KOPT-K1 (cell line): ENCODE results near the gene CUL1.
"Not testable (repeated sequence)": the region's sequence is repeated elsewhere in the genome, so short reads cannot be mapped to it uniquely, and the experiment has no call there.

Experiments
- H3K27ac ChIP-seq: fragments of 200-600 bp; sonication (generic); 2 replicates; pipeline ENCODE4 v1.5.1; 2016; ENCODE audit warnings: antibody characterized with exemption, mild to moderate bottlenecking, low read depth, low read length; ENCODE audit not compliant: poor library complexity, severe bottlenecking
- H3K36me3 ChIP-seq: fragments of 200-600 bp; sonication (generic); 2 replicates; pipeline ENCODE4 v1.5.1; 2017; ENCODE audit warnings: antibody characterized with exemption, mild to moderate bottlenecking, low read length, moderate library complexity; ENCODE audit not compliant: insufficient read depth
- H3K9me3 ChIP-seq: fragments of 200-600 bp; sonication (generic); 2 replicates; pipeline ENCODE4 v1.5.1; 2017; ENCODE audit warnings: antibody characterized with exemption, low read length, mild to moderate bottlenecking; ENCODE audit not compliant: insufficient read depth, poor library complexity, severe bottlenecking

Gene CUL1

DNA sequence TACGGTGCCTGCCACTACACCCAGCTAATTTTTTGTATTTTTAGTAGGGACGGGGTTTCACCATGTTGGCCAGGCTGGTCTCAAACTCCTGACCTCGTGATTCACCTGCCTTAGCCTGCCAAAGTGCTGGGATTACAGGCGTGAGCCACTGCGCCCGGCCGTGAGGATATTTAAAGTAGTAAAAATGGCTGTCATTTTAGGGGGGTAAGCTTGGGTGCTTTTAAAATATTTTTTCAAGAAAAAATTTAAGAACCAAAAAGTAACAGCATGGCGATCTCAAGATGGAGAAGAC lies 4.9 kb downstream of the CUL1 start:
- not testable (repeated sequence) for H3K27ac ChIP-seq, H3K36me3 ChIP-seq, H3K9me3 ChIP-seq

DNA sequence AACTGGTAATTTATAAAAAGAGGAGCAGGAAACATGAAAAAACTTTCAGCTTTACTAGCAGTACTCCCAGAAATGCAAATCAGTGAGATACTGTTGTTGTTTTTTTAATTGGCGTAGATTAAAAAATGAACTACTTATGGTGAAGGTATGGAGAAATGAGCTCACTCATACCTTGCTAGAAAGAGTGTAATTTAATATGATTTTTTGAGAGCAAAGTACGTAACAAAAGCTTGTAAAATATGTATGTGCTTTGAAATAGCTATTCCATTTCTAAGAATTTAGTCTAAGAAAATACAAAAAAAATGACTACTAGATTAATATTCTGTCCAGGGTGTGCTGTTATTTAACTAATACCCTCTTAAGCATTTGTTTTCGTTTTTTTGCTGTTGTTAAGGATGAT lies 5.5 kb downstream of the CUL1 start:
- no peak overlapping the region for H3K27ac ChIP-seq
- no peaks in the 10 kb centered on the region for H3K9me3 ChIP-seq
- no peaks in the 10 kb centered on the region for H3K36me3 ChIP-seq

DNA sequence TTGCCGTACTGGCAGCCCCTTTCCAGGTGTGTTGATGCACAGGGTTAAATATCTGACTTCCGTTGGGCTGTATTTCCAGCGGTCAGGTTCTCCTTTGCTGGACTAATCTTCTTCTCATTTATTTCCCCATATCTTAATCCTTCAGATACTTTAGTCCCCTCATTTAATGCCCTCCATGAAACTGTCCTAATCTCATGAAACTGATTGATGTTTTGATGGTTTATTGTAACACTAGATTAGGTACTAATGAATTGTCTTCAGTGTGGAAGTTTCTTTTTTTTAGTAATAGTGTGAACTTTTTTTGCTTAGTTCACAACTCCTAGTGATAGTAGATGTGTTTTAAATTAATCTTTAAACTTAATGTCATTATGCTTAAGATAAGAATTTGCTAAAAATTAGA lies 6.3 kb downstream of the CUL1 start:
- H3K27ac ChIP-seq = no peak overlapping the region
- no peaks in the 10 kb centered on the region for H3K36me3 ChIP-seq
- no peaks in the 10 kb centered on the region for H3K9me3 ChIP-seq

- no peaks in the 10 kb centered on the region for H3K36me3 ChIP-seq
- no peak overlapping the region for H3K27ac ChIP-seq
- H3K9me3 ChIP-seq = no peaks in the 10 kb centered on the region
Measured at GRCh38 chr7:148706368-148706767, 7.7 kb downstream of the CUL1 start.

- Histone ChIP-seq H3K27ac (no peak overlapping the region), H3K36me3 (no peaks in the 10 kb centered on the region), H3K9me3 (no peaks in the 10 kb centered on the region)
Measured at GRCh38 chr7:148708026-148708885, 9.6 kb downstream of the CUL1 start.

DNA sequence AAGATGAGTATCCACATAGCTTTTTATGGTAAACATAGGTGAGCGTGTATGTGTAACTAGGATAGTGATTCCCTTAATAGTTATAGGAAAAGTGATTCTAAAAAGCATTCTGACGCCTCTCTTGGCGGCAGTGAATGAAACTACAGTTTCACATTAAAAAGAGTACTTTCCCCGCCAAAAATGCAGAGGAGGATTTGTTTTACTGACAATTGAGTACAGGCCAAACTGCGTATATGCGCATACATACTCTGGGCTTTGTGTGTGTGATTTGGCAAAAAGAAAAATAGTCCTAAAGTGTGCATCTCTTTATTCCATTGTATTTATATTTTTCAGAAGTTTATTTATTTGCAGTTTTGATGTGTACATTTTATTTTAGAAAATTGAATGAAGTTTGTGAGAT lies 10.3 kb downstream of the CUL1 start:
- Histone ChIP-seq H3K27ac (no peak overlapping the region), H3K36me3 (no peaks in the 10 kb centered on the region), H3K9me3 (no peaks in the 10 kb centered on the region)

- H3K27ac ChIP-seq, H3K36me3 ChIP-seq: not testable (repeated sequence)
Measured at GRCh38 chr7:148710426-148710825, 11.7 kb downstream of the CUL1 start.

DNA sequence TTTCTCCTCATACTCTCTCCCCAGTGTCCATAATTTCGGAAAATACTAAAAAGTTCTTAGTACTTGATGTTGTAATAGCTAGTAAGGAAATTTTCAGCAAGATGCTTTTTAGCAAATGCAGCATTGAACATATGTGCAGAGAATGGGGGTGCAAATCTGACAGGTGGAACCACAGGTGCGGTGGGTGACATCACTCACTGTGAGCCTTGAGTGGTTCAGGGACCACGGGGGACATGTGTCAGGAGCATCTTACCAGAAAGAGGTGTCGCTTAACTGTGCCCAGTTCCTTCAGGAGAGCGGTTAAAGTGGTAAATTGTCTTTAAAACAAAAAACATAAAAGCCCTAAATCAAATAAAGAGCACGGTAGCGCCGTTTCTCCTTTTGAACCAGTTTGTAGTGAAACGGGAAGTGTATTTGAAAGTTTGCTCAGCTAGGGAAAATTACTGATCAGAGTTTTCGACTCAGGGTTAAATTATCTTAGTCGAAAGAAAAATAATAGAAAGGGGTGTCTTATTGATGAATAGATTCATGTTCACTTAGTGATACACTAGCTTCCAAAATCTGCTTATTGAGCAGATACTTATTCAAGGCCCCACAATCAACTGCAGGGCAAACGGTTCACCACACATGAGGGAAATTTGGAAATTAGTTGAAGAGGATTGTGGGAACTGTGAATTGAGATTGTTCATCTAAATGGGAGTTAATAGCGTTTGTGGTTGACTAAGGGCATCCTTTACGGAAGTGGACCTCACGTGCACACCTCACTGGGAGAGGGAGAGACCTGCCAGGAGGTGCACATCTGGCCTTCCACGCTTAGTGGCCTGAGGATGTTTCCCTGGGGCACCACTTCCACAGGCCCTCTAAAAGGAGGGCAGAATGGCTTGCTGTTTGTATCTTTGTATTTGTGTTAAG lies 12.7 kb downstream of the CUL1 start:
- H3K9me3 ChIP-seq = no peaks in the 10 kb centered on the region
- no peak overlapping the region for H3K27ac ChIP-seq
- no peaks in the 10 kb centered on the region for H3K36me3 ChIP-seq

More at GRCh38 chr7:148710426-148710825, 11.7 kb downstream of the CUL1 start:
- not testable (repeated sequence) for H3K9me3 ChIP-seq

GRCh38 chr7:148712678-148713329 lies 14.1 kb downstream of the CUL1 start:
- Histone ChIP-seq H3K27ac (no peak overlapping the region), H3K36me3 (no peaks in the 10 kb centered on the region), H3K9me3 (no peaks in the 10 kb centered on the region)

GRCh38 chr7:148714498-148714897 lies 15.8 kb downstream of the CUL1 start:
- Histone ChIP-seq H3K9me3 (no peaks in the 10 kb centered on the region), H3K36me3 (no peaks in the 10 kb centered on the region), H3K27ac (no peak overlapping the region)

- no peaks in the 10 kb centered on the region for H3K36me3 ChIP-seq
Measured at GRCh38 chr7:148715027-148715426, 16.3 kb downstream of the CUL1 start.

GRCh38 chr7:148717266-148717793 lies 18.6 kb downstream of the CUL1 start:
- H3K9me3 ChIP-seq = no peaks in the 10 kb centered on the region
- H3K27ac ChIP-seq = no peak overlapping the region
- H3K36me3 ChIP-seq = no peaks in the 10 kb centered on the region

More at GRCh38 chr7:148715027-148715426, 16.3 kb downstream of the CUL1 start:
- H3K9me3 ChIP-seq = no peaks in the 10 kb centered on the region
- H3K27ac ChIP-seq = no peak overlapping the region

DNA sequence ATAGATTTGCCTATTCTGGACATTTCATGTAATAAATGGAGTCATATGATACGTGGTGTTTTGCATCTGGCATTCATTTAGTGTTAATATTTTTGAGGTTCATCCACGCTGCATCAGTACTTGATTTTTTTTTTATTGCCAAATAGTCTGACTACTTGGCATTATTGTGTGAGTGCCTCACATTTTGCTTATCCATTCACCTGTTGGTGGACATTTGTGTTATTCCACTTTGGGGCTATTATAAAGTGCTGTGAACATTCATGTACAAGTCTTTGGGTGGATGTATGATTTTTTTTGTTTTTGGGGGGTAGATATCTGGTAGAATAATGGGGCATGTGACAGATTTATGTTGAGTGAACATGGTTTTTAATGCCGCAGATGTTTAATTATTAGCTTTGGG lies 19.7 kb downstream of the CUL1 start:
- H3K36me3 ChIP-seq = no peaks in the 10 kb centered on the region
- H3K9me3 ChIP-seq = no peaks in the 10 kb centered on the region

DNA sequence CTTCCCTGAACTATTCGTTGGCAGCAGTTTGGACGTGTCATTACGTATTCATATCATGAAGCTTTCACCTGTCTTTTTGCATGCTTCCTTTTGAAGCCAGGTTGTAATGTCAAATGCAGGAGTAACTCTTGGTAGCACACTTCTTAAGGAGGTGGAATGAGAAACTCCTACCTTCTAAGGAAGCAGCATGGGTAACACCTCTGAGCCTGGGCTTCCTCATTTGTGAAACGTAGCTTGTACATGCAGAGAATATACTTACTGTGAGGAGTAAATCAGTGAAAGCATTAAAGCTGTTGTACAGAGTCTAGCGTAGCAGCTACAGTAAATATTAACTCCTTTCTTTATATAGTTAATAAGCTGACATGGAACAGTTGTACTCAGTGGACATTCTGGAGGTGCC lies 21.1 kb downstream of the CUL1 start:
- no peak overlapping the region for H3K27ac ChIP-seq
- H3K9me3 ChIP-seq = no peaks in the 10 kb centered on the region
- no peaks in the 10 kb centered on the region for H3K36me3 ChIP-seq

More for the DNA sequence above, 19.7 kb downstream of the CUL1 start:
- H3K27ac ChIP-seq = no peak overlapping the region

DNA sequence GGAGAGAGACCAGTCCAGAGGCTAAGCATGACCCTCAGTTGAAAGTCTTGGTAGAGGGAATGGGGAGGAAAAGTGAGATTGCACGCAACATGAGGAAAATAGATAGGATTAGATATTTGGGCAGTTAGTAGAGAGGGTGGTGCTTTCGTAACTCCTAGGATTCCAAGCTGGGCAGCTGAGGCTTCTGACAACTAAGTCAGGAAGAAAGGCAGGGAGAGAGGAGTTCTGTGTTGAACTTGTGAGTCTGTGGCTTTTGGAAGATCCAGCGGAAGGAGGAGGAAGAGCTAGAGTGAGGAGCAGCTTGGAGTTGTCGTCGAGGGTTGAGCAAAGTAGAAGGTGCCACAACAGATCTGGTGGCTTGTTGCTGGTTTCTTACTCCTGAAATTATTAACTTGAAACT lies 21.8 kb downstream of the CUL1 start:
- no peaks in the 10 kb centered on the region for H3K9me3 ChIP-seq
- no peak overlapping the region for H3K27ac ChIP-seq
- H3K36me3 ChIP-seq = no peaks in the 10 kb centered on the region
